Ishikawa (cell line): ENCODE results near the gene ACSM5.

Experiments
- CREB1 ChIP-seq: IDR thresholded peaks from 2 replicates; pipeline ENCODE4 v1.6.1; 2012; ENCODE audit warnings: low read depth
- EP300 ChIP-seq: IDR thresholded peaks from 2 replicates; pipeline ENCODE4 v1.6.1; 2012; ENCODE audit warnings: borderline replicate concordance
- FOXM1 ChIP-seq: IDR thresholded peaks from 2 replicates; pipeline ENCODE4 v1.6.1; 2012; ENCODE audit warnings: low read depth, borderline replicate concordance
- MAX ChIP-seq: IDR thresholded peaks from 2 replicates; pipeline ENCODE4 v1.6.1; 2012
- RAD21 ChIP-seq: IDR thresholded peaks from 2 replicates; pipeline ENCODE4 v1.6.1; 2012; ENCODE audit warnings: low read depth
- REST ChIP-seq: IDR thresholded peaks from 2 replicates; pipeline ENCODE4 v1.6.1; 2012; ENCODE audit warnings: low read depth, mild to moderate bottlenecking
- TAF1 ChIP-seq: IDR thresholded peaks from 2 replicates; pipeline ENCODE4 v1.6.1; 2012; ENCODE audit warnings: low read depth, mild to moderate bottlenecking
- TCF12 ChIP-seq: IDR thresholded peaks from 2 replicates; pipeline ENCODE4 v1.6.1; 2012; ENCODE audit warnings: low read depth
- YY1 ChIP-seq: IDR thresholded peaks from 2 replicates; pipeline ENCODE4 v1.6.1; 2012; ENCODE audit warnings: low read depth
- ZBTB7A ChIP-seq: IDR thresholded peaks from 2 replicates; pipeline ENCODE4 v1.6.1; 2012; ENCODE audit warnings: low read depth

- no peak for TF ChIP-seq YY1
- TF ChIP-seq ZBTB7A, result no peak
- no peak for TF ChIP-seq EP300
- no peak for TF ChIP-seq MAX
- TF ChIP-seq RAD21, result no peak
- TF ChIP-seq REST, result no peak
- TF ChIP-seq TCF12, result no peak
- TF ChIP-seq TAF1, result no peak
- TF ChIP-seq FOXM1, result no peak
- TF ChIP-seq CREB1, result no peak
Measured at GRCh38 chr16:20409398-20410120, at the start of gene ACSM5.
